IMR-90 (cell line): Measurements from ENCODE around the gene DNAJC22. TPM values are rescaled to one million over a fixed set of nuclear protein-coding genes. Genes with fewer than 3 reads are reported as not detected.
A peak's percentile ranks its signal among the peaks of the same experiment; 100 is the strongest.

ENCODE experiments used
- ATAC-seq: fragments of 200-7000 bp; cut with Tn5 transposase; 2 replicates; pipeline ENCODE4 v1.9.1; 2020; ENCODE audit warnings: low read depth, mild to moderate bottlenecking, moderate library complexity
- BruUV-seq: library from RNA; stranded (reverse); fragments of 400-500 nt; replicated peaks from 2 replicates; lab custom pipeline; 2021; lab: Mats Ljungman, UMichigan
- CTCF ChIA-PET: fragments of 300-600 bp; formaldehyde crosslinking; extraction: SDS; loops from one replicate; lab custom pipeline; 2021; ENCODE audit warnings: antibody characterized with exemption; lab: Yijun Ruan, JAX
- POLR2A ChIA-PET: fragments of 300-600 bp; sonication (Branson Sonifier 250); formaldehyde crosslinking; loops from one replicate; lab custom pipeline; 2022; ENCODE audit warnings: antibody characterized with exemption; ENCODE audit not compliant: unreplicated experiment; lab: Charles Lee
- DNase-seq: peaks from one replicate; pipeline ENCODE4 v3.0.0; 2013
- H2AFZ ChIP-seq: replicated peaks from 2 replicates; pipeline ENCODE3; 2013; ENCODE audit warnings: low read length, mild to moderate bottlenecking; ENCODE audit not compliant: poor library complexity
- H2AK5ac ChIP-seq: 2 replicates; pipeline ENCODE4 v1.6.1; 2013; ENCODE audit warnings: low read depth, low read length, inconsistent platforms
- H2AK9ac ChIP-seq: replicated peaks from 2 replicates; pipeline ENCODE3; 2013; ENCODE audit warnings: mild to moderate bottlenecking, low read depth, low read length, moderate library complexity; ENCODE audit not compliant: poor library complexity
- H2BK120ac ChIP-seq: 2 replicates; pipeline ENCODE4 v1.6.1; 2013; ENCODE audit warnings: low read depth, low read length, inconsistent platforms
- H2BK15ac ChIP-seq: 3 replicates; pipeline ENCODE4 v1.6.1; 2013; ENCODE audit warnings: low read depth, low read length, inconsistent platforms
- H2BK20ac ChIP-seq: 2 replicates; pipeline ENCODE4 v1.6.1; 2013; ENCODE audit warnings: low read depth, mild to moderate bottlenecking, inconsistent platforms, low read length, moderate library complexity
- H2BK5ac ChIP-seq: 2 replicates; pipeline ENCODE4 v1.6.1; 2013; ENCODE audit warnings: mild to moderate bottlenecking, low read depth, low read length, inconsistent platforms; ENCODE audit not compliant: poor library complexity, severe bottlenecking
- H3K14ac ChIP-seq: replicated peaks from 2 replicates; pipeline ENCODE4 v1.6.1; 2013; ENCODE audit warnings: low read depth, low read length, inconsistent platforms
- H3K18ac ChIP-seq: 2 replicates; pipeline ENCODE4 v1.6.1; 2013; ENCODE audit warnings: low read depth, low read length, control low read depth
- H3K23ac ChIP-seq: 2 replicates; pipeline ENCODE4 v1.6.1; 2013; ENCODE audit warnings: low read depth, low read length, inconsistent platforms
- H3K27ac ChIP-seq: 2 replicates; pipeline ENCODE4 v1.5.1; 2013; ENCODE audit warnings: mild to moderate bottlenecking, control low read depth, low read length; ENCODE audit not compliant: insufficient read depth
- H3K27me3 ChIP-seq: 2 replicates; pipeline ENCODE4 v1.6.1; 2013; ENCODE audit warnings: low read length; ENCODE audit not compliant: control insufficient read depth, insufficient read depth
- H3K36me3 ChIP-seq: 2 replicates; pipeline ENCODE4 v1.6.1; 2013; ENCODE audit warnings: low read length, mixed read lengths; ENCODE audit not compliant: control insufficient read depth, insufficient read depth
- H3K4ac ChIP-seq: 2 replicates; pipeline ENCODE4 v1.6.1; 2013; ENCODE audit warnings: low read depth, low read length, inconsistent platforms
- H3K4me1 ChIP-seq: 2 replicates; pipeline ENCODE4 v1.6.1; 2013; ENCODE audit warnings: low read length, mixed read lengths; ENCODE audit not compliant: control insufficient read depth, insufficient read depth
- H3K4me2 ChIP-seq: 2 replicates; pipeline ENCODE4 v1.6.1; 2013; ENCODE audit warnings: low read depth, mild to moderate bottlenecking, control low read depth, low read length, moderate library complexity
- H3K4me3 ChIP-seq: 2 replicates; pipeline ENCODE4 v1.5.1; 2013; ENCODE audit warnings: low read depth, mild to moderate bottlenecking, control low read depth, low read length, moderate library complexity; ENCODE audit not compliant: insufficient read depth
- H3K56ac ChIP-seq: 2 replicates; pipeline ENCODE4 v1.6.1; 2013; ENCODE audit warnings: low read length, inconsistent platforms; ENCODE audit not compliant: insufficient read depth; ENCODE audit errors: extremely low read depth
- H3K79me1 ChIP-seq, 2 experiments: 2 replicates each; pipeline ENCODE4 v1.6.1; 2013; ENCODE audit warnings: low read length in 2 of 2, inconsistent platforms in 1 of 2, low read depth in 1 of 2
- H3K9ac ChIP-seq: 2 replicates; pipeline ENCODE4 v1.6.1; 2013; ENCODE audit warnings: low read depth, low read length, control low read depth
- H3K9me1 ChIP-seq: 2 replicates; pipeline ENCODE4 v1.6.1; 2013; ENCODE audit warnings: low read length, inconsistent platforms; ENCODE audit not compliant: insufficient read depth
- H3K9me3 ChIP-seq: 2 replicates; pipeline ENCODE4 v1.6.1; 2013; ENCODE audit warnings: low read length; ENCODE audit not compliant: control insufficient read depth, insufficient read depth
- H4K20me1 ChIP-seq: 2 replicates; pipeline ENCODE4 v1.6.1; 2013; ENCODE audit warnings: low read length, inconsistent platforms; ENCODE audit not compliant: insufficient read depth
- H4K5ac ChIP-seq: 2 replicates; pipeline ENCODE4 v1.6.1; 2013; ENCODE audit warnings: mild to moderate bottlenecking, low read depth, low read length, control low read depth
- H4K8ac ChIP-seq, 2 experiments: 2 replicates each; pipeline ENCODE4 v1.6.1; 2013; ENCODE audit warnings: low read depth in 2 of 2, low read length in 2 of 2, control low read depth in 1 of 2, inconsistent platforms in 1 of 2
- H4K91ac ChIP-seq: 2 replicates; pipeline ENCODE4 v1.6.1; 2013; ENCODE audit warnings: low read depth, low read length, inconsistent platforms; ENCODE audit not compliant: insufficient read depth
- BHLHE40 ChIP-seq: fragments of 150-350 bp; IDR thresholded peaks from 2 replicates; pipeline ENCODE4 v1.6.1; 2016; ENCODE audit warnings: mild to moderate bottlenecking, low read depth, low read length
- CEBPB ChIP-seq: IDR thresholded peaks from 2 replicates; pipeline ENCODE4 v1.6.1; 2012; ENCODE audit warnings: low read depth, low read length, improper control_type of control experiment
- CHD1 ChIP-seq: IDR thresholded peaks from 2 replicates; pipeline ENCODE4 v1.6.1; 2012; ENCODE audit warnings: low read depth, low read length, improper control_type of control experiment
- CTCF ChIP-seq: conservative IDR thresholded peaks from 2 replicates; pipeline ENCODE4 v1.5.1; 2012; ENCODE audit warnings: mild to moderate bottlenecking, low read depth, low read length, improper control_type of control experiment
- ELK1 ChIP-seq: fragments of 150-350 bp; IDR thresholded peaks from 2 replicates; pipeline ENCODE4 v1.6.1; 2016; ENCODE audit warnings: low read depth, mild to moderate bottlenecking, low read length, moderate library complexity, borderline replicate concordance
- MAFK ChIP-seq: IDR thresholded peaks from 2 replicates; pipeline ENCODE4 v1.6.1; 2012; ENCODE audit warnings: low read depth, low read length, improper control_type of control experiment
- MAZ ChIP-seq: IDR thresholded peaks from 2 replicates; pipeline ENCODE4 v1.6.1; 2012; ENCODE audit warnings: low read depth, mild to moderate bottlenecking, low read length, improper control_type of control experiment, moderate library complexity, borderline replicate concordance
- NFE2L2 ChIP-seq: fragments of 150-350 bp; IDR thresholded peaks from 2 replicates; pipeline ENCODE4 v1.6.1; 2016; ENCODE audit warnings: low read depth, mild to moderate bottlenecking, low read length
- POLR2A ChIP-seq: IDR thresholded peaks from 2 replicates; pipeline ENCODE4 v1.6.1; 2012; ENCODE audit warnings: mild to moderate bottlenecking, low read depth, low read length
- RAD21 ChIP-seq: IDR thresholded peaks from 2 replicates; pipeline ENCODE4 v1.6.1; 2012; ENCODE audit warnings: low read length, improper control_type of control experiment
- RFX5 ChIP-seq: IDR thresholded peaks from 2 replicates; pipeline ENCODE4 v1.8.0; 2012; ENCODE audit warnings: low read depth, mild to moderate bottlenecking, low read length, moderate library complexity
- SMC3 ChIP-seq: fragments of 150-350 bp; IDR thresholded peaks from 2 replicates; pipeline ENCODE4 v1.6.1; 2016; ENCODE audit warnings: low read depth, mild to moderate bottlenecking, antibody characterized with exemption, low read length, moderate library complexity
- USF2 ChIP-seq: fragments of 150-350 bp; IDR thresholded peaks from 2 replicates; pipeline ENCODE4 v1.6.1; 2017; ENCODE audit warnings: mild to moderate bottlenecking, antibody characterized with exemption, low read length, low read depth
- WGBS, 2 experiments: methylation state at CpG; one replicate each; pipeline versions ENCODE4 v1.1.5 to v1.1.7; 2013; ENCODE audit warnings: missing lambda C conversion rate in 2 of 2; ENCODE audit not compliant: insufficient read length in 1 of 2; ENCODE audit errors: extremely low coverage in 2 of 2; 5-methylcytosine and 5-hydroxymethylcytosine counted together
- dilution Hi-C: fragments of 300-500 bp; cut with HindIII; formaldehyde crosslinking; loops from one replicate; pipeline ENCODE4 v1.14.3; 2018; ENCODE audit warnings: low sequenced_read_pairs; ENCODE audit not compliant: unreplicated experiment
- in situ Hi-C: fragments of 300-500 bp; cut with MboI; formaldehyde crosslinking; loops from 3 replicates; pipeline ENCODE4 v1.14.3; 2019; ENCODE audit warnings: low sequenced_read_pairs, inconsistent platforms, mixed read lengths
- intact Hi-C: fragments of 100-400 bp; cut with micrococcal nuclease; formaldehyde crosslinking; loops from 2 replicates; pipeline ENCODE4 v1.10.0; 2022
- polyA plus RNA-seq, 3 experiments: library from polyadenylated mRNA; depleted of rRNA; stranded (reverse); fragments of >200 nt; gene quantifications; 2 replicates each; pipeline ENCODE4 v1.2.3, GENCODE V29; 2012; ENCODE audit warnings: low replicate concordance in 1 of 3
- total RNA-seq: library from RNA; depleted of rRNA; stranded (reverse); fragments of >200 nt; gene quantifications from 2 replicates; pipeline ENCODE4 v1.2.3, GENCODE V29; 2012

Gene DNAJC22
- total and polyA plus RNA-seq, 2 of the 4 experiments (the other 2 are of a cell fraction) = 8.1 to 8.2 TPM

GRCh38 chr12:49298160-49298559, 48.5 kb upstream of the DNAJC22 start:
- Histone ChIP-seq H3K27me3 (peaks cover 65% of the 10 kb centered on the region), H3K23ac (no peak overlapping the region), H3K9me1 (no peaks in the 10 kb centered on the region), H4K91ac (no peak overlapping the region), H2BK15ac (no peak overlapping the region), H2AFZ (no peak overlapping the region), H3K36me3 (no peaks in the 10 kb centered on the region), H3K4me2 (no peak overlapping the region), H2BK5ac (no peak overlapping the region), H3K9ac (no peak overlapping the region), H2BK20ac (no peak overlapping the region), H2AK9ac (no peak overlapping the region), H3K56ac (no peak overlapping the region), H3K79me1 (no peaks in the 10 kb centered on the region), H3K27ac (no peak overlapping the region), H3K14ac (no peak overlapping the region), H3K4me3 (no peak overlapping the region), H2BK120ac (no peak overlapping the region), H3K4ac (no peak overlapping the region), H4K8ac (no peak overlapping the region), H4K20me1 (no peaks in the 10 kb centered on the region), H4K5ac (no peak overlapping the region), H2AK5ac (no peak overlapping the region), H3K4me1 (peaks cover 7% of the 10 kb centered on the region), H3K18ac (no peak overlapping the region), H3K9me3 (peaks cover 6% of the 10 kb centered on the region; the same call in 1 of the 2 replicates)
- no peak for TF ChIP-seq BHLHE40
- TF ChIP-seq ELK1 = no peak
- no peak for TF ChIP-seq CEBPB
- TF ChIP-seq MAFK = no peak
- TF ChIP-seq SMC3 = no peak
- TF ChIP-seq RAD21 = peak; percentile 27; the same call in 1 of the 2 replicates
- TF ChIP-seq POLR2A = no peak
- no peak for TF ChIP-seq CHD1
- TF ChIP-seq MAZ = no peak
- TF ChIP-seq NFE2L2 = no peak
- no peak for TF ChIP-seq RFX5
- TF ChIP-seq USF2 = no peak
- 0 out of 2 replicates have a peak, but pooled peaks have one; percentile 10 for TF ChIP-seq CTCF
- BruUV-seq = no TSS peak
- in situ Hi-C loops (no loop called here), intact Hi-C loops (no loop called here), dilution Hi-C loops (no loop called here)
- 68% methylated on average over 2 of the region's 6 CpGs; no CpG with 5 or more reads in 1 of the 2 experiments for WGBS, 2 experiments
- DNase-seq (no peak), ATAC-seq (no peak)
- CTCF ChIA-PET = interaction anchor here (0.6 kb wide), 1 partner anchor 20 kb away, joined by 3 read pairs; no protein-coding TSS in a partner anchor
- POLR2A ChIA-PET = no interaction called here
